ENCODE measurements around the gene SIAH2. TPM values are rescaled to one million over a fixed set of nuclear protein-coding genes. Genes with fewer than 3 reads are reported as not detected.

SIAH2 gene
- total and polyA plus RNA-seq, 5 experiments from 2014 or later = 10.9 to 20.5 (median 18.4) TPM

DNA sequence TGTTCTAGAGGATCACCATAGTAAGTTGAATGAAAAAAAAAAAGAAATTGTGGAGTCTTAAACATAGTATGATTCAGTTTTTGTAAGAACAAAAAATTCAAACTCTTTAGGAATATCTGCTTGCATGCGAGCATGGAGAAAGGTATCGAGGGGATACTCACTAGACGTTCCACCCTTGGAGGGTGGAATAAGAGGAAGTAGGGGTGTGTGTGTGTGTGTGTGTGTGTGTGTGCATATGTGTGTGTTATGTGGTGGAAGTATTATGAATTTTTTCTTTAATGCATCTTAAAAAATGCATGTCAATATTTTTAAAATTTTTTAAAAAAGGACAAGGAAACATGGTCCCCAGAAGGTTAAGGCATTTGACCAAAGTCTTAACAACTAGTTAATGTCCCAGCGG, 26.5 kb upstream of the SIAH2 start:
- H3K27me3 Mint-ChIP-seq = peaks cover 0 to 8% (median 6%) of the 10 kb centered on the region in 5 donors
- H3K4me3 Mint-ChIP-seq = no peak overlapping the region
- no peaks in the 10 kb centered on the region for H3K36me3 Mint-ChIP-seq
- no peaks in the 10 kb centered on the region for H3K9me3 Mint-ChIP-seq
- H3K4me1 Mint-ChIP-seq = peaks cover 0 to 6% (median 3%) of the 10 kb centered on the region in 4 donors
- POLR2A ChIA-PET = interaction anchor here (0.7 to 2.8 kb wide), 2 partner anchors 27 to 66 kb away, joined by 3 to 11 read pairs; partner anchors contain the start of gene SIAH2
- H3K27ac Mint-ChIP-seq = no peak overlapping the region
- ATAC-seq = no peak
- no peak for DNase-seq

DNA sequence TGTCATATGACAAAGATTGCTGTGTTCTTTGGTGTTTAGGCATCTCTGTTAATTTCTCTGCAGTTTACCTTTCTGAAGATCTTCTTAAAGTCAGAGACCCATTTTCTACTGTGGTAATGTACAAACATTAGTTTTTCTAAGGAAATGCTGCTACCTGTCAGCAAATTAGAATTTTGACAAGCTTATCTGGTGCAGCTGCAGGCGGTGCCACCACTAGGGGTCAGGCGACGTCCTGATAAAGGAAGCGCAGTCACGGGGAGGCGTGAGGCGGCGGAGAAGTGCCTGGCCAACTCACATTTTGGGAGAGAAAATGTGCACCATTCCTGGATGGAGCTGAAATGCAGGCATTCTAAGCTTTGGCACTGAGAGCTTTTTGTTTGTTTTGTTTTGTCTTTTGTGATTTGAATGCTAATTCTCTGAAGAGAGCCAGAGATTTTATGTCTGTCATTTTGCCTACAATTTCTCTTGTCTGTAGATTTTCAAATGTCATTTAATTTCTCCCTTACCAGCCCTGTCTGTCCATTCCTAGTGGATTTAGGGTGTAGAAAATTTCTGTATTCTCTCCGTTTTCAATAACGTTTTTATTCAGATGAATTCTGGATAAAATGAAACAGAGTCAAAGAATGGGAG, 24.9 kb upstream of the SIAH2 start:
- H3K4me3 Mint-ChIP-seq = no peak overlapping the region
- no peak overlapping the region for H3K27ac Mint-ChIP-seq
- POLR2A ChIA-PET = interaction anchor here (0.7 to 1.2 kb wide), 2 partner anchors 25 to 28 kb away, joined by 4 to 9 read pairs; partner anchors contain the start of gene SIAH2
- ATAC-seq (peak; percentile 89 to 98), DNase-seq (peak; percentile 56 to 88 (median 68))
- no peaks in the 10 kb centered on the region for H3K9me3 Mint-ChIP-seq
- H3K4me1 Mint-ChIP-seq = peaks cover 0 to 6% (median 3%) of the 10 kb centered on the region in 4 donors
- peaks cover 0 to 8% (median 6%) of the 10 kb centered on the region in 5 donors for H3K27me3 Mint-ChIP-seq
- H3K36me3 Mint-ChIP-seq = no peaks in the 10 kb centered on the region

GRCh38 chr3:150786791-150787190, 23.8 kb upstream of the SIAH2 start:
- DNase-seq (no peak), ATAC-seq (no peak)
- Mint-ChIP-seq H3K27me3 (peaks cover 0 to 8% (median 6%) of the 10 kb centered on the region in 5 donors), H3K4me1 (peaks cover 0 to 6% (median 3%) of the 10 kb centered on the region in 4 donors), H3K9me3 (no peaks in the 10 kb centered on the region), H3K36me3 (no peaks in the 10 kb centered on the region), H3K4me3 (no peak overlapping the region), H3K27ac (no peak overlapping the region)
- POLR2A ChIA-PET = interaction anchor here (1.4 kb wide), 1 partner anchor 23 kb away, joined by 6 read pairs; the partner anchor contains the start of gene SIAH2

DNA sequence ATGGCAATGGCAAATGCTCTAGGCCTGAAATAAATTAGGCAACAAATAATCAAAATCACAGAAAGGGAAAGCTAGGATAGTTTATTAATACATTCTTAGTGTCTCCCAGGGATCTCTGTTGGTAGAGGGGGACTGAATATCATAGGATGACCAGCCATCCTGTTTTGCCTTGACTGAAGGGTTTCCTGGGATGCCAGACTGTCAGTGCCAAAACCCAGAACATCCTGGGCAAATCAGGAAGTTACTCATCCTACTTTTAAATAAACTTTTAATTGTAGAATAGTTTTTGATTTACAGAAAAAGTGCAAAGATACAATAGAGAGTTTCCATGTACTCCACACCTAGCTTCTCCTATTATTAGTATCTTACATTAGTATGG, 21.8 kb upstream of the SIAH2 start:
- H3K4me3 Mint-ChIP-seq = no peak overlapping the region
- no peak for ATAC-seq
- peaks cover 0 to 8% (median 6%) of the 10 kb centered on the region in 5 donors for H3K27me3 Mint-ChIP-seq
- no peaks in the 10 kb centered on the region for H3K9me3 Mint-ChIP-seq
- H3K36me3 Mint-ChIP-seq = no peaks in the 10 kb centered on the region
- DNase-seq = no peak
- peaks cover 0 to 6% (median 3%) of the 10 kb centered on the region in 4 donors for H3K4me1 Mint-ChIP-seq
- no peak overlapping the region for H3K27ac Mint-ChIP-seq
- POLR2A ChIA-PET = no interaction called here

GRCh38 chr3:150783920-150784746, 21.2 kb upstream of the SIAH2 start:
- peaks cover 0 to 6% (median 3%) of the 10 kb centered on the region in 4 donors for H3K4me1 Mint-ChIP-seq
- peaks cover 0 to 8% (median 6%) of the 10 kb centered on the region in 5 donors for H3K27me3 Mint-ChIP-seq
- H3K36me3 Mint-ChIP-seq = no peaks in the 10 kb centered on the region
- no peaks in the 10 kb centered on the region for H3K9me3 Mint-ChIP-seq
- no peak overlapping the region for H3K4me3 Mint-ChIP-seq
- DNase-seq = no peak
- no peak overlapping the region for H3K27ac Mint-ChIP-seq
- POLR2A ChIA-PET = no interaction called here
- no peak for ATAC-seq

GRCh38 chr3:150783316-150783715, 20.3 kb upstream of the SIAH2 start:
- Mint-ChIP-seq H3K9me3 (no peaks in the 10 kb centered on the region), H3K36me3 (no peaks in the 10 kb centered on the region), H3K27ac (no peak overlapping the region), H3K4me1 (peaks cover 0 to 6% (median 3%) of the 10 kb centered on the region in 4 donors), H3K4me3 (no peak overlapping the region), H3K27me3 (peaks cover 0 to 8% (median 3%) of the 10 kb centered on the region in 5 donors)
- ATAC-seq (no peak), DNase-seq (no peak)
- POLR2A ChIA-PET = no interaction called here

DNA sequence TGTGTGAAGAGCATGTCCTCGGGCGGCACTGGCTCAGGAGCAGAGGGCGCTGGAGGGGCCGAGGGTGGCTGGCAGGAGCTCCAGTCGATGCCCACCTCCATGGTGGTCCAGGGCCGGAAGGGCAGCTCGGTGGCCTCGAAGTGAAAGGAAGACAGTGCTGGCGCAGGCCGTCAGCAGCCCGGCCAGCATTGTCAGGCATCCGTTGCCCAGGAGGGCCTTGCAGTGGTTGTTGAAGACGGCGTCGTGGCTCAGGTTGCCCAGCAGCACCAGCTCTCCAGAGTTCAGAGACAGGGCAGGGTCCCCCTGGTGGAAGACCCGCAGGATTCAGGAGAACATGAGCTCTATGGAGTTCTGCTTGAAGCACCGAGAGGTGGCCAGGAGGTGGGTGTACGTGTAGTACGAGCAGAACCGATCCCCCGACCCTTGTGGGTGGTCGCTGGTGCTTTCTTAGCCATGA, 16.5 kb upstream of the SIAH2 start:
- no peak for ATAC-seq
- Mint-ChIP-seq H3K4me1 (no peaks in the 10 kb centered on the region), H3K27me3 (peaks cover 0 to 2% (median 0%) of the 10 kb centered on the region in 5 donors), H3K27ac (peak overlapping the region in 1 of 10 donors; percentile 31), H3K36me3 (no peaks in the 10 kb centered on the region), H3K4me3 (no peak overlapping the region), H3K9me3 (no peaks in the 10 kb centered on the region)
- DNase-seq = no peak
- POLR2A ChIA-PET = interaction anchor here (1.2 kb wide), 1 partner anchor 16 kb away, joined by 10 read pairs; the partner anchor contains the start of gene SIAH2

GRCh38 chr3:150778793-150779401, 15.9 kb upstream of the SIAH2 start:
- POLR2A ChIA-PET = interaction anchor here (1.2 kb wide), 1 partner anchor 15 kb away, joined by 10 read pairs; the partner anchor contains the start of gene SIAH2
- Mint-ChIP-seq H3K4me1 (no peaks in the 10 kb centered on the region), H3K4me3 (no peak overlapping the region), H3K36me3 (no peaks in the 10 kb centered on the region), H3K9me3 (no peaks in the 10 kb centered on the region), H3K27ac (no peak overlapping the region), H3K27me3 (peaks cover 0 to 2% (median 0%) of the 10 kb centered on the region in 5 donors)
- no peak for ATAC-seq
- no peak for DNase-seq

GRCh38 chr3:150775001-150775599, 12.1 kb upstream of the SIAH2 start:
- no peaks in the 10 kb centered on the region for H3K4me1 Mint-ChIP-seq
- H3K36me3 Mint-ChIP-seq = no peaks in the 10 kb centered on the region
- H3K27me3 Mint-ChIP-seq = peaks cover 0 to 2% (median 0%) of the 10 kb centered on the region in 5 donors
- no peak overlapping the region for H3K4me3 Mint-ChIP-seq
- ATAC-seq = no peak
- no peak for DNase-seq
- no peak overlapping the region for H3K27ac Mint-ChIP-seq
- no peaks in the 10 kb centered on the region for H3K9me3 Mint-ChIP-seq
- POLR2A ChIA-PET = no interaction called here

DNA sequence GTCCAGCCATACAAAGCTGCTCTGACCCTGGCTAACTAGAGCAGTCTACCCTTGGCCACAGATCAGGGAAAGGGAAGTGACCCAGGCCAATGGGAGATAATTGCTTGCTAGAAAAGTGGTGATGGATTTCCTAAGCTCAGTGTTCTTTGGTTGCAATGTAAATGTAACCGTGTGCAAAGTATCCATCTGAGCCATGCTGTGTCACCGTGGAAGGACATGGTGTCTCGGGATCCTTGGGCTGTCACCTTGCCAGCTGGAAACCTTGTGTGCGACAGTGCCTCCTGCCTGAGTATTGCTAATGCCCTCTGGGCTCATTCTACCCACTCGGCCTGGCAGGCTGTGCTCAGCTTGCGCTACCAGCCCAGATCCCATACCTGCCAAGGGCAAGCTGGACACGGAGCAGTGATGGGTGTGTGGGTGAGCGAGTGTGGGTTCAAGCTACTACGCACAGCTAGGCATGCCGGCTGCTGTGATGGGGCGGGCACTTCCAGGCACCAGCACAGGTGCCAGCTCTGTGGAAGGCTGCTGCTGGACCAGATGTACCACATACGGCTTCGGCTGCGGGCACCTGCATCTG, 10.7 kb upstream of the SIAH2 start:
- H3K9me3 Mint-ChIP-seq = no peaks in the 10 kb centered on the region
- DNase-seq (no peak), ATAC-seq (no peak)
- no peak overlapping the region for H3K4me3 Mint-ChIP-seq
- H3K4me1 Mint-ChIP-seq = no peaks in the 10 kb centered on the region
- no peaks in the 10 kb centered on the region for H3K36me3 Mint-ChIP-seq
- no peak overlapping the region for H3K27ac Mint-ChIP-seq
- POLR2A ChIA-PET = interaction anchor here (1.6 kb wide), 1 partner anchor 11 kb away, joined by 4 read pairs; the partner anchor contains the start of gene SIAH2
- H3K27me3 Mint-ChIP-seq = peaks cover 0 to 2% (median 0%) of the 10 kb centered on the region in 5 donors

GRCh38 chr3:150771600-150771999, 8.6 kb upstream of the SIAH2 start:
- ATAC-seq = no peak
- H3K36me3 Mint-ChIP-seq = no peaks in the 10 kb centered on the region
- POLR2A ChIA-PET = interaction anchor here (0.6 to 1.8 kb wide), 2 partner anchors 9 to 39 kb away, joined by 3 to 8 read pairs; partner anchors contain the start of gene SIAH2
- no peaks in the 10 kb centered on the region for H3K4me1 Mint-ChIP-seq
- H3K9me3 Mint-ChIP-seq = no peaks in the 10 kb centered on the region
- DNase-seq = no peak
- no peak overlapping the region for H3K27ac Mint-ChIP-seq
- H3K4me3 Mint-ChIP-seq = no peak overlapping the region
- peaks cover 0 to 2% (median 0%) of the 10 kb centered on the region in 5 donors for H3K27me3 Mint-ChIP-seq

GRCh38 chr3:150770681-150771080, 7.7 kb upstream of the SIAH2 start:
- ATAC-seq = no peak
- H3K4me1 Mint-ChIP-seq = peaks cover 0 to 4% (median 0%) of the 10 kb centered on the region in 4 donors
- POLR2A ChIA-PET = interaction anchor here (0.5 to 1.8 kb wide), 2 partner anchors 8 to 173 kb away, joined by 4 to 8 read pairs; partner anchors contain the start of gene SIAH2
- no peak for DNase-seq
- H3K4me3 Mint-ChIP-seq = no peak overlapping the region
- no peaks in the 10 kb centered on the region for H3K36me3 Mint-ChIP-seq
- H3K9me3 Mint-ChIP-seq = no peaks in the 10 kb centered on the region
- H3K27ac Mint-ChIP-seq = peak overlapping the region in 2 of 10 donors; percentile 6 to 19
- peaks cover 0 to 2% (median 0%) of the 10 kb centered on the region in 5 donors for H3K27me3 Mint-ChIP-seq
